GM19043 (cell line): Measurements from ENCODE around the gene LYST.

Source experiments
- ATAC-seq: cut with Tn5 transposase; IDR thresholded peaks from one replicate; pipeline ENCODE4 v1.9.1; 2021; ENCODE audit warnings: low read depth; ENCODE audit not compliant: unreplicated experiment

LYST gene

DNA sequence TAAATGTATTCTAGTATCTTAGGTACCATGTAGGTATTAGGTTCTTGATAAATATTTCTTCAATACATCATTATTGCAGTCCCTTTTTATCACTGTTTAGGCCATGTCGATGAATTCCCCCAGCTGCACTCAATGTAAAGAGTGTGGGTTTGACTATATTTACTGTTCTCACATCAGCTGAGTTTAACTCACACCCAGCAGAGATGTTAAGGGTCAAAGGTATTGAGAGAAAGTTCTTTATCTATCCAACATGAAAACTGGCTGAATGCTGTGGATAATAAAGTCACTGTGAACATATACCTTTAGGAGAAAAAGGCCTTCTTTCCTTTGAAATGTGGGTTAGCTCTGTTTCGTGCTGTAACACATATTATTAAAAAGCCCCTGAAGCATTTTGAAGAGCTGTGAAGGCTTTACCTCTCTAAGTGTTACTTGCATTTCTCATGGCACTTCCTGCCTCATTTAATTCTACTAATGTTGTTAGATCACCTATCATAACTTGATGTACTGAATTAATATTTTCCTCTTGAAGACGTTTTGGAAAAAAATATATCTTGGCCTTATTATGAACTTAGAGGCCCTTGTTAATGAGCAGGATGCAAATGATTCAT lies 19.1 kb upstream of the LYST start:
- ATAC-seq = no peak

DNA sequence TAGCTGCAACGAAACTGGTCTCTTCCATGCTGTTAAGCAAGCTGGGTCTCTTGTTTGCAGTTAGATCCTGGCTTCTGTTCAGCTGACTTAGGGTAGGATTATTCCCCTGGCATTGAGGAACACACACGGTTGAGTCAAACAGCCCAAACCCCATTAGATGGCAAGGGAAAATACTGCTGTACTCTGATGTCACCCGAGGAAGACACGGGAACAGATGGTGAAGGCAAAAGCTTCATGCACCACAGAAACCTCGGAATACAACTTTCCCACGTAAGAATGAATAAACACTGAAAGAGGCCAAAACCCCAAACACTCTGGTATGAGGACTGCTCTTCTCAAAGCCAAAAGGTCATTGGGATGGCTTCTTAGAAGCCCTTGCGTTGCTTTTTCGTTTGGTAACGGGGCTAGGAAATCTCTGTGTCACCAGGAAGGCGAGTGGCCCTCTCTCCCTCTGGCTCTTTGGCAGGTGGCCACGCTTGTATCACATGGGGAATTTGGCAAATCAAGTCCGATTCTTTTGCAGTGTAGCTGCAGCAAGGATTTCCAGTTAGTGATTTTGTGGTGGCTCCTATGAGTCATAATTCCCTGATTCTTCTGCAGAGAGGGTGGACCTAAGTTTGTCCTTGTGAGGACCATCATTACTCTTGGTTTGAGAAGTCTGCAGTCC lies 16.7 kb upstream of the LYST start:
- ATAC-seq = no peak

DNA sequence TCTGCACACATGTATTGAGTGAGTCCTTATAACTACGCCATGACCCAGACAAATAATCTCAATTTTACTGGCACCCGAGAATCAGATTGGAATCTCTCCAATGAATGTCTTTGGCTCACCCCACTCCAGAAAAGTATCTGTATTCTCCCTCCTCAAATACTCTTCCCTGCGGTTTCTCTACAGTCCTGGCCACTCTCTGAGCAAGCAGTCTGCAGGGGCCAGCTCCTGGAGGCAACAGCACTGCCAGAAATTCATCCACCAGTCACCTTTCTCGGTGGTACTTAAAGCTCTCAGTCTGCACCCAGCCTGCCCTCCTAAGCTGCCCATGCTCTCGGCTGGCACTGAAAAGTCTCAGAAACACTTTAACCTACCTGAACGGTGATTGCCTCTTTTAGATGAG lies 16.1 kb upstream of the LYST start:
- ATAC-seq = no peak

DNA sequence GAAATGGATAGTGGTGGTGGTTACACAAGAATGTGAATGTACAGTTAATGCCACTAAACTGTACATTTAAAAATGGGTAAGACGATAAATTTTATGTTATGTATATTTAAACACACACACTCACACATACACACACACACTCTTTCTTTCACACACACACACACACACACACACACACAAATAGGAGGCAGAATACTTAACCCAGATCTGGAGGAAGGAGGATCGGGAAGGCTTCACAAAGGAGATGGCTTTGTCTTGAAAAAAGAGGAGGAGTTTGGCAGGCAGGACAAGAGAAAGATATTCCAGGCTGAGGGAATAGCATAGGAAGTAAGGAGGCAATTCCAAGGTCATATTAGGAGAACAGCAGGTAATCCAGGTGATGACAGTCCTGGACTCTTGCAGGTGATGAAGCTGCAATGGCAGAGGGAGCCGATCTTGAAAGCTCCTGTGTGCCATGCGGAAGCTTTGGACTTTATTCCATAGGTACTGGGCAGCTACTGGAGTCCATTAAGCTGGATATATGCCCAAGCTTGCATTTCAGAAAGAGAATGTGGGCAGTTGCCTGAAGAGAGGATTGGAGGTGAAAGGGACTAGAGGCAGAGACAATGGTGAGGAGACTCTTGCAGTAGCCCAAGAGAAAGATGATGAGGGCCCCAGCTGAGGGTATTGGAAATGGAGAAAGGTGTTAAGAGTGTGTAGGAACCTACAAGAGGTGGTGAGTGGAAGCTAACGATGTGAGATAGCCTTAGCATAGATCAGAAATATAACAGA lies 15.4 kb upstream of the LYST start:
- no peak for ATAC-seq

DNA sequence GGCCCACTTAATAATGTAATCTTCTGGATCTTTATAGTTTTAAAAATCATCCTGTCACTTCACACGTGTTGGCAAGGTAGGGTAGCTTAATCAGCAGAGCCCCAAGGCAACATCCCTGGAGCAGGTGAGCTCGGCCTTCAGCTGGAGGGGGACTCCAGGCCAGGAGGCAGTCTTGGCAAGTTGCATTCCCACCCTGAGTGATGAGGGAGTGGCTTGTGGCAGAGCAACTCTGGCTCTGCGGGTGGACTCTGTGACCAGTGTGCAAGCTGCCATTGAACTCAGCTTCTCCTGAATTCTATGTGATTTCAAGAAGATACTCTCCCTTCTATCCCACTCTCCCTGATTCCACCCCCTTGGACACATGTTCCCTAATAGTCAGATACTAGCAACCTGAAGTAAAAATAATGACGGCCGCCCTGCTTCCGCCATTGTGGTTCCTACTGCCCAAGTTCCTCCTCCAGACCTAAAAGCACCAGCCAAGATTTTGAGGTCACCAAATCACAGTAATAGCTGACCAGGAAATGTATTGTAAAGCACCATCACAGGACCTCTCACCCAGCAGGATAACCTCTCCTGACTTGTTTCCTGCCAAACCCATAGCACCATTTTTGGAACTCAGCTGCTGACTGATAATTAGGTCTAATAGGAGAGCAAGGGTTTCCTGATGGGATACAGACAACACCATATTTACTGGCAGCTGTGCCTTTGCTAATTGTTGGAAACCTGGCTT lies 11.5 kb upstream of the LYST start:
- no peak for ATAC-seq

DNA sequence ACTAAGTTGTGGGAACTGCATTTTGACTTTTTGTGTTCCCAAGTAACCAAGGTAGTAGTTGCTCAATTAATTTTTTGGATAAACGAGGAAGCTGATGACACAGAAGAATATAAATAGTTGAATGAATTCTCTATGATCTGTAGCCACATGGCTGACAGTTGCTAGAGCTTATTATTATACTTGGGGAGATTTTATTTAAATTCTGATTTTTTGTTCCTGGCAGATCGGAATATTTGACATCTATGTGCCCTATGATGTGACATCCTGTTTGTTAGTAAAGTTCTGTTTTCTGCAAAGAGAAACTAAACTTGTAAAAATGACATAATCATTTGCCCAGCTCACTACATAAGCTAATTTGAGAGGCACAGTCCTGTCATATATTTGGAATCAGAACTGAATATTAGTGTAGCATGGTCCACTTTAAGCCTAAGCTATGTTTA lies 9.7 kb upstream of the LYST start:
- no peak for ATAC-seq

DNA sequence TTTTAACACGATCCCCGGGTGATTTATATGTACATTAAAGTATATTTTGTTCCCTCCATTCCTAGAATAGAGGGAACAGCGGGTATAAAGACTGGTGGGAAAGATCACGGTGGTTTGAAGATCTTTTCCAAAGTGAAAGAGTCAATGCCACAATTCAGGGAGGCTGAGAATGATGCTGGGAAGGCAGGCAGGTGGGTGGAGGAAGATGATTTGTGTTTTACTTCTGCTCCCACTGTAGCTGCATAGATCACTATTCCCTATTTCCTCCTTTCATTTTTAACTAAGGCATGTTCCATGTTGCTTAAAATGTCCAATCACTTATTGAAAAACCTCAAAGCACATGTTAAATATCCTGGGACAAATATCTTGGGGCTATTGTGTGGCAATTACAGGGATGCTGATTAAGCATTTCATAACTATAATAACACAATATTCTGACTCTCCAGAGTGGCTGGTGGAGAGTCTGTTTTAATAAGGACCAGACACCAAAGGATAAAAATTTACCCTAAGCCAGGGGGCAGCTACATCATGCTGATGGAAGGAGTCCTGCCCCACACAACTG lies 8.4 kb upstream of the LYST start:
- ATAC-seq = no peak

DNA sequence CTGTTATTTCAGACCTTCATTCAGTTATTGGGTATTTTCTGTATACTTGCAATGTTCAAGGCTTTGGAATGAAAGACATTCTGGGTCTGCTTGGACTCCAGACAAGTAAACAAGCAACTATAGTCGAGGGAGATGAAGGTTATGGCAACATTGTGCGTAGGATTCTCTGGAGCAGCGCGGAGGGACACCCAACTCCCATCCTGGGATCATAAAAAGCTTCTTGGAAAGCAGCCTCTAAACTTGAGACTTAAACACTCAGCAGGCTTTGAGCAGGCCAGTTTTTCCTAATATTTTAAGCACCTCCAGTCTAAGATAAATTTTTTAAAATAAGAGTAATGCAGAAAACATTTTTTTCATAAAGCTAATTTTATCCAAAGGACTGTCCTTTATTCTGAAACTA lies 7.6 kb upstream of the LYST start:
- ATAC-seq = no peak

DNA sequence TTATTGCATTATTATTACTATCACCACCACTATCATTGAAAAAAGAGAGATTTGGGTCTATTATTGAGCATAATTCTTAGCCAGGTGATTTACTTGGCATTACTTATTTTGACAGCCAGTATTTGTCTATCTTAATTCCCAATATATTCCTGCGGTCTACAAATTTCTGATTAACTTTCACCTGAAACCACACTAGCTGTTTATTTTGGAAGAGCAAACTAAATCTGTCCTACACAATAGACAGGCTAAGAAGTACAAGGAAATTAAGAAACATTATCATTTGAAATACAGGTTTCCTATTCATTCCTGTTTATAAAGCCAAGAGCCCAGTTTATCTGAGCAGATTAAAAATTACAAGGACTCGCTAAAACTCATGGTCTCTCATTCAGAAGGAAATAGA lies 6.9 kb upstream of the LYST start:
- ATAC-seq = no peak

DNA sequence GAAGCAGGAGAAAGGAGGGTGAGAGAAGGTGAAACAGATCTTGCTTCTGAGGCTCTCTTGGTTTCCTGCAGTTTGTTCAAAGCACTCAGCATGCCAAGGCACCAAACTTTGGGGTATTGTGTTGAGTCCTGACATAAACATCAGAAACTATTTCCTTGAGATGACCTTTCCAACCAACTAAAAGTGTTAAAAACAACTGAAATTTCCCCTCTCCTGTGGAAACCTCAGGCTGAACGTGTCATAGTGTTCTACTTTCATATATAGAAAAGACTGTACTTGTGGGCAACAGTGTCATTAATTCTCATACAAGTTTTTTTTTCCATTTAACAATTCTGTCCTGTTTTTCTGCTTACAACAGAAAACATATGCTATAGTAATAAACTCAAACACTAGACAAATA lies 6.3 kb upstream of the LYST start:
- no peak for ATAC-seq

DNA sequence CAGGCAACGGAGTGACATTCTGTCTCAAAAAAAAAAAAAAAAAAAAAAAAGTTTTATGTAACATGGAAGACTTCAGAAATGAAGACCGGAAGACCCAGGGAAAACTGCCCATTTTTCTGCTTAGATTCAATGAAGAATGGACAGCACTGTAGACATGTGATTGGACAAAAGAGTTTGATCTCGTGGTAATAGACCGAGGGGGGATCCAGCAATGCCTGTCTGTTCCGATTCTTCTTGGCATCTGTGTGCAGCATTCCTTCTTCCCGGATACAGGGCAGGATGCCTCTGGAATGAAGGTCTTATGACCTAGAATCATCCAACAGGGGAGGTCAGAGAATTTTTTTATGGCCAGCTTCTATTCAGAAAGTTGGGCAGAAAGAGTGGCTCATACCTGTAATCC lies 5.6 kb upstream of the LYST start:
- ATAC-seq = no peak

DNA sequence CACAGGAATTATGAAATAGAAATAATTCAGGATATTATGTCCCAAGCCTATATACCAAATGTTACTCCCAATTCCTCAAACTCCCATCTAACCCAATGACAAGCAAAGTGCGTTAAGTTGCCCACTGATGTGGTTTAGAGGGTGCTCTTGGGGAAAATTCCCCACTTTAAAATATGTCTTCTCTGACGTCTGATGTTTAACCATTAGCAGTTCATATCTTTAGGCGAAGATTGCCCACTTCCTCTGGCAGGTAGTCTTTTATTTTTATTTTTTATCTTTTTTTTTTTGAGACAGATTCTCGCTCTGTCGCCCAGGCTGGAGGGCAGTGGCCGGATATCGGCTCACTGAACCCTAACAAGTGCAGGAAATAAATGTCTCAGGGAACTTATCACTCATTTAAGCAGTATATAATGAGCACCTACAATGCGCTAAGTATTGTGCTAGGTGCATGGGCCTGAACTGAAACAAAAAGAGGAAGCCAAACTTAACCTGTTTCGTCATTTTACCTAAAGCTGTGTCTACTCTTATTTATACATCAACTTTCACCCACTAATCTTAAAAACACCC lies 1.3 kb upstream of the LYST start:
- ATAC-seq = peak; percentile 40

DNA sequence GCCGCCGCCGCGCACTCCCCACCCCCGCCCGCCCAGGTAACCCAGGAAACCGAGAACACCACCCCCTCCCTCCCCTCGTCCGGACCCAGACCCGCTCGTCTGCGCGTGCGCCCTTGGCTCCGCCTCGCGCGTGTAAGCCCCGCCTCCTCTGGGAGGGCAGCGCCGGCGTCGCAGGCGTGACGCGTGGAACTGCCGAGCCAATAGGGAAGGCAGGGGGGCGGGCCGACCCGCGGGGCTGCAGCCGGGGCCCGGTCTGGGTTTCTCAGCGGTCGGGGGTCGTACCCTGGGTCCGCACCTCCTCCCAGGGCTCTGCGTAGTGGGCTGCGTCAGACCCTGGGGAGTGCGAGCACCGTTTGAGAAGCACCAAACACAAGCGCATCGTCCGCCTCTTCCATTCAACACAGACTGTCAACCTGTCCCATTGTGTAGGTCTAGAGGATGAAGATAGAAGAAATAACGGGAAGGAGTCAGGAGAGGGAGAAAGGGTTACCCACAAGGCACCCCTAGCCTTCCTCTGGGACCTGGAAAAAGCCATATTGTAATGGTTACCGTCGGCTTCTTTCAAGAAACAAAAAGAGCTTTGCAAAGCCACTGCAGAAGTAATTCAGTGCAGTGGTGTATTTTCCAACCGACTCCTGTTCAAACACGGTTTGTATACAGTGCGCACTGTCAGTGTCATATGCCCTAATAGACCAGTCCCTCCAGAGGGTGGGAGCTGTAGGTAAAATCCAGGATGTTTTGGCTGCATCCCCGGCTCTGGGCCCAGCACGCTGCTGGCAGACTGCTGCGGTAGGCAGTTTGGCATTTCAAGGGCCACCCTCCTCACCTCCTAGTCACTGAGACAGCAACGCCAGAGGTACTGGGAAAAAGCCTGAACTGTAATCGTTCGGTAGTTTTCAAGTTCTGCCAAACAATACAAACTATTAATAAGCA lies 473 bp upstream of the LYST start:
- peak; percentile 55 for ATAC-seq

DNA sequence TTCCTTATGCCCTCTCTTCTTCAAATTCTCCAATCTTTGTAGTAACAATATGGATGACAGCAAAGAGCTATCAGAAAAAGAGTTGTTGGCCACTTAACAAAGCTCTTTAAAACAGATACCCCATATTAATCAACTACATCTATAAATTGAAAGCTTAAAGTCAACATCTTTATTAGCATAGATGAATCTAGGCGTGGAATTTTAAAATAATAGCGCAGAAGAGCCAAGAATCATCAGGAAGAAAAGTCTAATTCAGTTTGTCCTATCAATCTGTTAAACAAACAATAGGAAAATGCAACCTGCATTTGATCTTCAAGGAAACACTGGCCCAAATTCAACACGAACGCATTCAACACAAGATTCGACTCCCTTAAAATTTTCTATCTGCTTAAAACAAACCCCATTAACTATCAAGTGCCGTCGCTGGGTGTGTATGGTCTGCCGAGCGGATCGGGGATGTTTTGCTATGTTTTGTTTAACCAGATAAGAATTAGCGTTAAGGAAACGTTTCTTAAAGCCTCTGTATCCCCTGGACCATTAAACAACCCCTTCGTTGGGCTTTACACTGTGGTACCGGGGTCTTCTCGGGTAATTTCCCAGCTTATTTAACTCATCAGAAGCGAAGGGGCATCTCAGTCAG lies 1.0 kb downstream of the LYST start:
- ATAC-seq = no peak

DNA sequence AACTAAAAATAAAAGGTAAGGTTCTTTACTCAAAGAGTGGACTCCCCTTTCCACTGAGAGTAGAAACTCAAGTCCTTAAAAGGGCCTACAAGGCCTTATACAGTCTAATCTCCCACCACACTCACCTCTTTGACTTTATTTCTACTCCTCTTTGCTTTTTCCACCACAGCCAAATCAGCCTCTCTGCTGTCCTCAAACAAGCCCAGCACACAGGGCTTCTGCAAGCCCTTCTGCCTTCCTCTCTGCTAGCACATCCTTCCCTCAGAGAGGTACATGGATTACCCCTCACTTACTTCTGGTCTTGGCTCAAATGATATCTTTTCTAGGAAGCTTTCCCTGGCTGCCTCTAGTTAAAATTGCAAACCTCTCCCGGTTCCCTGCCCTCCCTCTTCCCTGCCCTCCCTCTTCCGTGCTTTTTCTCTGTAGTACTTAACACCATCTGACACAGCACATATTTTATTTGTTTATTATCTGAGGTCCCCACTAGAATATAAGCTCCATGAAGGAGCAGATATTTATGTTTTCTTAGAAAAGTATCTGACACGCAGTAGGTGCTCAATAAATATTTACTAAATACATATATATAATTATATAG lies 1.7 kb downstream of the LYST start:
- no peak for ATAC-seq

DNA sequence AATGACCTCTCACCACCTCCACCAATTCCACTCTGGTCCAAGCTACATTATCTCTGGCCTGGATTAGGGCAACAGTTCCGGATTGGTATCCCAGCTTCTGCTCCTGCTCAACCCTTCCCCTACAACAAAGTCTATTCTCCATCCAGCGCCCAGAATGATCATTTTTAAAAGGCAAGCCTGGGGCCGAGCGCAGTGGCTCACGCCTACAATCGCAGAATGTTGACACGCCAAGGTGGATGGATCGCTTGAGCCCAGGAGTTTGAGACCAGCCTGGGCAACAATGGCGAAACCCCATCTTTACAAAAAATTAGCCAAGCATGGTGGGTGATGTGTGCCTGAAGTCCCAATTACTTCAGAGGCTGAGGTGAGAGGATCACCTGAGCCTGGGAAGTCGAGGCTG lies 2.2 kb downstream of the LYST start:
- no peak for ATAC-seq

DNA sequence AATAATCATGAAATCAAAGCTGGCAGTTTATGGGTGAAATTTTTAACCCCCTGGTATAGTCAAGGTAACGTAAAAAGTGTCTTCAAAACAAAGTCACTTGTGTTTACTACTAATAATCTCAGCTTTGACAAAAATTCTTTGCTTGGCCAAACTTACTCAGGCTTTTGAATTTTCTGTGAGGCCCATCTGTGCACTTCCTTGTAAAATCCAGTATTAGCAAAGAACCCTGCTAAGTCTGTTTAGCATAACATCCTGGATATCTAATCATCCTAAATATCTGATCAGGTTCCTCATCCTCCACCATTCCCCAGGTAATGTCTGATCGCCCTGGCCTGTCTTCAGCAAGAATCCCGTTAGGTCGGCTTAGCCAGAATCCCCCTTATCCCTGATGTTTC lies 3.0 kb downstream of the LYST start:
- no peak for ATAC-seq

DNA sequence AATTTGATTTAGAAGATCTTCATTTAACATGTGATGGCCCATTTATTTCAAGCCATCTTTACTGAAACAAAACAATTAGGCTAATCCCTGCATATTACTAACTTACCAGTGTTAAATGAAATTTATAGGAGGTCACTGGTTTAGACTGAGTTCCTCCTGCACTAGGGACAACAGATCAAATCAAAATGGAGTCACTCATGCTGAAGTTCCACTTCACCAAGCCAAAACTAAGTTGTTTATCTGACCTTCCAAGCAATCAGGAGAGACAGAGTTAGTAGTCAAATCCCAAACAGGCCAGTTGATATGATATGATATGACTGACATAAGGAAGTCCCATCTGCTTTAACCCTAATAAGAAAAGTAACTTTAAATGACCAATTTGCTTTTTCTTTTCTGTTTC lies 4.8 kb downstream of the LYST start:
- ATAC-seq = no peak

DNA sequence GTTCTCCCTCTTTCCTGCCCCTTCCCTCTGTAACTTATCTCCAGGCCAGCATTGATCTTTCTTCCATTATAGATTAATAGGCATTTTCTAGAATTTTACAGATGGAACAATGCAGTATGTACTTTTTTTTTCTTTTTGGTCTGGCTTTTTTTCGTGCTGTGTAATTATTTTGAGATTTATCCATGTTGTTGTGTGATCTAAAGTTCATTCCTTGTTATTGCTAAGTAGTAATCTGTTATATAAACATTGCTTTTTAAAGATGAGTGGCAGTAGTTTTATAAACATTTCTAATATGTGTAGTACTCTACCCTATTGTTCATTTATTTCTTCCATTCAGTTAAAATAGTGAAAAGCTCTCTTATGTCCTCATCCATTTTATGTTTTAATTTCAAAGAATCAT lies 5.9 kb downstream of the LYST start:
- ATAC-seq = no peak
